ENCODE measurements around the gene MACROD2.

MACROD2 gene

GRCh38 chr20:15792855-15793254, 1797.5 kb downstream of the MACROD2 start:
- Histone ChIP-seq H3K9me3 (no peaks in the 10 kb centered on the region), H3K4me3 (ENCODE audit: low read depth in 1 of 2, low read length in 1 of 2) (no peak overlapping the region), H3K27ac (no peak overlapping the region), H3K27me3 (no peaks in the 10 kb centered on the region), H3K4me1 (ENCODE audit: control insufficient read depth in 1 of 2, insufficient read depth in 1 of 2, low read depth in 1 of 2, low read length in 1 of 2) (no peaks in the 10 kb centered on the region), H3K36me3 (no peaks in the 10 kb centered on the region)
- TF ChIP-seq CTCF (IDR thresholded peaks at IDR 0.05) = no peak

DNA sequence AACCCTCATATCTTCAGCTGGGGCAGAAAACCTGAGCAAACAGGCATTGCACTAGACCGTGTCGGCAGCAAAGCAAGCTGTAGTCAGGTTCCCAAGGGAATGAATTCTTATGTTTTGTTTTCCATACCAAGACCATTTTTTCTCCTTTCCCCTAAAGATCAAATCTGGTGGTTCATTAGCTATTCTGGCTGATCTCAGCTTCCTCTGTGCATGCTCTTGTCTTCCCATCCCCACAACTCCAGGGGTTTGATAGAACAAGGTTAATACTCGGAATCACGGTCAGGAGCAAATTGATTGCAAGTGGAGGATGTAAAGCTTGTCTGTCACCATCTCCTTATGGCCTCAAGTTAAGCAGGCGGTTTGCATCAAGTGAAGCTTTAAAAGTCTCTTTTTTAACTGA, 1799.1 kb downstream of the MACROD2 start:
- Histone ChIP-seq H3K4me1 (ENCODE audit: control insufficient read depth in 1 of 2, insufficient read depth in 1 of 2, low read depth in 1 of 2, low read length in 1 of 2) (no peaks in the 10 kb centered on the region), H3K36me3 (no peaks in the 10 kb centered on the region), H3K9me3 (no peaks in the 10 kb centered on the region), H3K4me3 (ENCODE audit: low read depth in 1 of 2, low read length in 1 of 2) (no peak overlapping the region), H3K27ac (no peak overlapping the region), H3K27me3 (no peaks in the 10 kb centered on the region)
- TF ChIP-seq CTCF (IDR thresholded peaks at IDR 0.05) = no peak

DNA sequence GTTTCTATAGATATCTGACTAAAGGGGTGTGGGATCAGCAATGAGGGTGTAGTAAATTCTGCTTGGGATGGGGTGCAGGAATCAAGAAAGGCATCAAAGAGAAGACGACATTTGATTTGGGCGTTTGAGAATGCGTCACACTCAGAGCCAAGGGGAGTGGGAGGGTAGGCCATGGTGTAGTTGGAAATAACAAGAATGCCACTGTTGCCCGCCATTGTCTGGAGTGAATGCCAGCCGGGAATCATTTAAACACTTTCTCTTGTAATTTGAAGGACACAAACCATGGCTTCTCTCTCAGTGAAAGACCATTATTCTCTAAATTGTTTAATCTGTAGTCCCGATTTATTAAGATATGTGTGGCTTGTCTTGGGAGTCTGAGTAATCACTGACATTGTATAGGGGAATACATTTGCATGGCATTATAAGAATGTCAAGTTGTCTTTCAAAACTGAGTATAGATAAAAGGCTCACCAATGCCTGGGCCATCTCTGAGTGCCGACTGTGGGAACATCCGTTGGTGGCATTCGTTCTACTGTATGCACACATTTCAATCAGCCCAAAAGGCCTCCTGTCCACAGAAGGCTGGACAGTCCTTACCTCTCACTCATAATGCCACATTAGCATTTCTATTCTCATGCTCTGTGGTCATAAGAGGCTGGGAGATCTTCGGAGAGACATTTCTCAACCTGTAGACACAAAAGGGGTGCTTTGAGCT, 1800.1 kb downstream of the MACROD2 start:
- H3K4me3 ChIP-seq (ENCODE audit: low read depth in 1 of 2, low read length in 1 of 2) = no peak overlapping the region
- no peaks in the 10 kb centered on the region for H3K4me1 ChIP-seq (ENCODE audit: control insufficient read depth in 1 of 2, insufficient read depth in 1 of 2, low read depth in 1 of 2, low read length in 1 of 2)
- TF ChIP-seq CTCF (IDR thresholded peaks at IDR 0.05) = no peak
- H3K27ac ChIP-seq = no peak overlapping the region
- H3K27me3 ChIP-seq = no peaks in the 10 kb centered on the region
- no peaks in the 10 kb centered on the region for H3K9me3 ChIP-seq
- H3K36me3 ChIP-seq = no peaks in the 10 kb centered on the region

DNA sequence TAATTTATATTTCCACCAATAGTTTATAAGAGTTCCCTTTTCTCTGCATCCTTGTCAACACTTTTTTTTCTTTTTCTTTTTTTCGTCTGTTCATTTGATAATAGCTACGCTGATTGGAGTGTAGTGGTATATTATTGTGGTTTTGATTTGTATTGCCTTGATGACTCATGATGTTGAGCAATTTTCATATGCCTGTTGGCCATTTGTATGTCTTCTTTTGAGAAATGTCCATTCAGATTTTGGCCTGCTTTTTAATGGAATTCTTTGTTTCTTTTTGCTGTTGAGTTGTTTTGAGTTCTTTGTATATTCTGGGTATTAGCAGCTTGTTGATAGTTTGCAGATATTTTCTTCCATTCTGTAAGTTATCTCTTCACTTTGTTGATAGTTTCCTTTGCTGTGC, 1804.6 kb downstream of the MACROD2 start:
- H3K4me1 ChIP-seq (ENCODE audit: control insufficient read depth in 1 of 2, insufficient read depth in 1 of 2, low read depth in 1 of 2, low read length in 1 of 2) = no peaks in the 10 kb centered on the region
- no peak for TF ChIP-seq CTCF (IDR thresholded peaks at IDR 0.05)
- no peaks in the 10 kb centered on the region for H3K36me3 ChIP-seq
- no peaks in the 10 kb centered on the region for H3K9me3 ChIP-seq
- H3K27me3 ChIP-seq = no peaks in the 10 kb centered on the region
- H3K27ac ChIP-seq = no peak overlapping the region
- no peak overlapping the region for H3K4me3 ChIP-seq (ENCODE audit: low read depth in 1 of 2, low read length in 1 of 2)

DNA sequence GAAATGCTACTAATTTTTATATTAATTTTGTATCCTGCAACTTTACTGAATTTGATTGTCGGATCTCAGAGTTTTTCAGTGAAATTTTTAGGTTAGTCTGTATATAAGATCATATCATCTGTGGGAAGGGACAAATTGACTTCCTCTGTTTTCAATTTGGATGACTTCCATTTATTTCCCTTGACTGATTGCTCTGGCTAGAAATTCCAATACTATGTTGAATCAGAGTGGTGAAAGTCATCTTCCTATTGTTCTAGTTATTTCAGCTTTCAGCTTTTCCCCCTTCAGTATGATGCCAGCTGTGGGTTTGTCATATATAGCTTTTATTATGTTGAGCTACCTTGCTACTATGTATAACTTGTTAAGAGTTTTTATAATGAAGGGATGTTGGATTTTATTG, 1806.7 kb downstream of the MACROD2 start:
- Histone ChIP-seq H3K4me1 (ENCODE audit: control insufficient read depth in 1 of 2, insufficient read depth in 1 of 2, low read depth in 1 of 2, low read length in 1 of 2) (no peaks in the 10 kb centered on the region), H3K9me3 (no peaks in the 10 kb centered on the region), H3K4me3 (ENCODE audit: low read depth in 1 of 2, low read length in 1 of 2) (no peak overlapping the region), H3K27me3 (no peaks in the 10 kb centered on the region), H3K36me3 (no peaks in the 10 kb centered on the region), H3K27ac (no peak overlapping the region)
- TF ChIP-seq CTCF (IDR thresholded peaks at IDR 0.05) = no peak
